Measurements from ENCODE around the gene CDK5RAP3. TPM values are rescaled to one million over a fixed set of nuclear protein-coding genes. Genes with fewer than 3 reads are reported as not detected.

CDK5RAP3 gene
- total and polyA plus RNA-seq, 2 of the 13 experiments (the other 11 are each of a cell fraction or from before 2014, with no cell fraction given), result 128 to 154 TPM

- TF ChIP-seq ZNF747 (CRISPR knock-in tag; IDR thresholded peaks at IDR 0.05; ENCODE audit: borderline replicate concordance) (peak; percentile 74; the same call in 1 of the 2 replicates), TERF1 (CRISPR knock-in tag; IDR thresholded peaks at IDR 0.05) (no peak), ZNF713 (CRISPR knock-in tag; IDR thresholded peaks at IDR 0.05) (no peak), ZNF776 (CRISPR knock-in tag; IDR thresholded peaks at IDR 0.05) (no peak), SMARCC2 (IDR thresholded peaks at IDR 0.05) (no peak), ZC3H13 (CRISPR knock-in tag; IDR thresholded peaks at IDR 0.05) (peak; percentile 63; the same call in 1 of the 2 replicates), YEATS4 (CRISPR knock-in tag; IDR thresholded peaks at IDR 0.05; ENCODE audit: borderline replicate concordance) (peak; percentile 44; the same call in 1 of the 2 replicates), HDAC6 (IDR thresholded peaks at IDR 0.05; ENCODE audit: low read depth, low read length) (no peak), ZFP36 (IDR thresholded peaks at IDR 0.05; ENCODE audit: borderline replicate concordance, low read depth, low read length, partially characterized antibody) (no peak), MNT (IDR thresholded peaks at IDR 0.05) (peak; percentile 60), DRAP1 (CRISPR knock-in tag; IDR thresholded peaks at IDR 0.05) (peak; percentile 55), TFAP4 (IDR thresholded peaks at IDR 0.05; ENCODE audit: borderline replicate concordance, low read depth) (peak; percentile 74; the same call in 1 of the 2 replicates), RCOR2 (CRISPR knock-in tag; IDR thresholded peaks at IDR 0.05) (peak; percentile 15; the same call in 1 of the 2 replicates), GRHL1 (CRISPR knock-in tag; conservative IDR thresholded peaks at IDR 0.05) (no peak), PRDM15 (CRISPR knock-in tag; IDR thresholded peaks at IDR 0.05) (no peak), CEBPB (IDR thresholded peaks at IDR 0.05; ENCODE audit: borderline replicate concordance, low read depth, low read length) (no peak), ZNF3 (CRISPR knock-in tag; IDR thresholded peaks at IDR 0.05) (no peak), ZFX (CRISPR knock-in tag; IDR thresholded peaks at IDR 0.05; ENCODE audit: low read depth) (peak; percentile 50; the same call in 1 of the 2 replicates), ZNF326 (CRISPR knock-in tag; IDR thresholded peaks at IDR 0.05; ENCODE audit: borderline replicate concordance) (peak; percentile 64; the same call in 1 of the 2 replicates), PPARG (CRISPR knock-in tag; conservative IDR thresholded peaks at IDR 0.05) (0 out of 2 replicates have a peak, but pooled peaks have one; percentile 20)
Observed at GRCh38 chr17:47948706-47949196, 22.2 kb upstream of the CDK5RAP3 start (continued).
